ENCODE measurements around the gene ADGRL3. TPM values are rescaled to one million over a fixed set of nuclear protein-coding genes. Genes with fewer than 3 reads are reported as not detected.
"Not testable (repeated sequence)": the region's sequence is repeated elsewhere in the genome, so short reads cannot be mapped to it uniquely, and the experiment has no call there.

ADGRL3 gene
- total RNA-seq, 4 donors from 2014 or later: 0.19 to 7.8 (median 1.3) TPM

- intact Hi-C loops (cut with DNase I): no loop called here
- no peak for DNase-seq
- no peak overlapping the region for H3K4me3 ChIP-seq
- TF ChIP-seq CTCF (IDR thresholded peaks at IDR 0.05) (no peak), POLR2A (IDR thresholded peaks at IDR 0.05) (no peak)
- H3K27me3 ChIP-seq: no peaks in the 10 kb centered on the region
- H3K4me1 ChIP-seq: no peaks in the 10 kb centered on the region
- no peak overlapping the region for H3K27ac ChIP-seq
- no peaks in the 10 kb centered on the region for H3K36me3 ChIP-seq
- H3K9me3 ChIP-seq: peaks cover 0 to 11% (median 0%) of the 10 kb centered on the region in 3 donors
- 60 to 84% methylated on average over 2 of the region's 2 CpGs for WGBS, 2 donors
These were observed 560.7 kb downstream of the ADGRL3 start for GRCh38 chr4:61760820-61761219.

- H3K4me1 ChIP-seq: no peaks in the 10 kb centered on the region
- H3K4me3 ChIP-seq: no peak overlapping the region
- H3K36me3 ChIP-seq: no peaks in the 10 kb centered on the region
- no peaks in the 10 kb centered on the region for H3K27me3 ChIP-seq
- peaks cover 0 to 11% (median 0%) of the 10 kb centered on the region in 3 donors for H3K9me3 ChIP-seq
- intact Hi-C loops (cut with DNase I): no loop called here
- WGBS, 2 donors: 74 to 88% methylated on average over 5 of the region's 5 CpGs
- no peak for DNase-seq
- H3K27ac ChIP-seq: no peak overlapping the region
- TF ChIP-seq POLR2A (IDR thresholded peaks at IDR 0.05) (no peak), CTCF (IDR thresholded peaks at IDR 0.05) (no peak)
These were observed 562.8 kb downstream of the ADGRL3 start for GRCh38 chr4:61762722-61763627.

- Histone ChIP-seq H3K27me3 (no peaks in the 10 kb centered on the region), H3K9me3 (peaks cover 0 to 11% (median 0%) of the 10 kb centered on the region in 3 donors), H3K27ac (no peak overlapping the region), H3K36me3 (no peaks in the 10 kb centered on the region), H3K4me1 (no peaks in the 10 kb centered on the region), H3K4me3 (no peak overlapping the region)
- DNase-seq: no peak
- intact Hi-C loops (cut with DNase I): no loop called here
- TF ChIP-seq POLR2A (IDR thresholded peaks at IDR 0.05) (no peak), CTCF (IDR thresholded peaks at IDR 0.05) (no peak)
These were observed 563.6 kb downstream of the ADGRL3 start for GRCh38 chr4:61763682-61764081.

- H3K4me3 ChIP-seq; H3K27me3 ChIP-seq; H3K27ac ChIP-seq; H3K4me1 ChIP-seq; H3K36me3 ChIP-seq; intact Hi-C loops (cut with DNase I); DNase-seq: not testable (repeated sequence)
- WGBS, 2 donors: 77 to 89% methylated on average over 9 of the region's 9 CpGs
- peaks cover 0 to 11% (median 0%) of the 10 kb centered on the region in 3 donors for H3K9me3 ChIP-seq
These were observed 564.0 kb downstream of the ADGRL3 start for GRCh38 chr4:61764090-61764489.

- DNase-seq; intact Hi-C loops (cut with DNase I): not testable (repeated sequence)
- 68 to 85% methylated on average over 9 to 14 of the region's 14 CpGs for WGBS, 2 donors
These were observed 569.5 kb downstream of the ADGRL3 start for GRCh38 chr4:61769444-61770167.

GRCh38 chr4:61770456-61770855, 570.3 kb downstream of the ADGRL3 start:
- DNase-seq: no peak
- intact Hi-C loops (cut with DNase I): no loop called here
- Histone ChIP-seq H3K9me3 (no peaks in the 10 kb centered on the region), H3K27ac (no peak overlapping the region), H3K36me3 (no peaks in the 10 kb centered on the region), H3K4me1 (no peaks in the 10 kb centered on the region), H3K27me3 (no peaks in the 10 kb centered on the region), H3K4me3 (no peak overlapping the region)
- TF ChIP-seq CTCF (IDR thresholded peaks at IDR 0.05) (no peak), POLR2A (IDR thresholded peaks at IDR 0.05) (no peak)
- 87 to 90% methylated on average over 1 of the region's 1 CpG for WGBS, 2 donors

More at GRCh38 chr4:61769444-61770167, 569.5 kb downstream of the ADGRL3 start:
- H3K9me3 ChIP-seq, H3K4me3 ChIP-seq, H3K27me3 ChIP-seq, H3K4me1 ChIP-seq, H3K27ac ChIP-seq, H3K36me3 ChIP-seq: not testable (repeated sequence)
